IMR-90 (cell line): ENCODE measurements around the gene C16orf90. TPM values are rescaled to one million over a fixed set of nuclear protein-coding genes. Genes with fewer than 3 reads are reported as not detected.

Source experiments
- ATAC-seq: fragments of 200-7000 bp; cut with Tn5 transposase; 2 replicates; pipeline ENCODE4 v1.9.1; 2020; ENCODE audit warnings: low read depth, mild to moderate bottlenecking, moderate library complexity
- BruUV-seq: library from RNA; stranded (reverse); fragments of 400-500 nt; replicated peaks from 2 replicates; lab custom pipeline; 2021; lab: Mats Ljungman, UMichigan
- CTCF ChIA-PET: fragments of 300-600 bp; formaldehyde crosslinking; extraction: SDS; loops from one replicate; lab custom pipeline; 2021; ENCODE audit warnings: antibody characterized with exemption; lab: Yijun Ruan, JAX
- POLR2A ChIA-PET: fragments of 300-600 bp; sonication (Branson Sonifier 250); formaldehyde crosslinking; loops from one replicate; lab custom pipeline; 2022; ENCODE audit warnings: antibody characterized with exemption; ENCODE audit not compliant: unreplicated experiment; lab: Charles Lee
- DNase-seq: peaks from one replicate; pipeline ENCODE4 v3.0.0; 2013
- H2AFZ ChIP-seq: replicated peaks from 2 replicates; pipeline ENCODE3; 2013; ENCODE audit warnings: low read length, mild to moderate bottlenecking; ENCODE audit not compliant: poor library complexity
- H2AK5ac ChIP-seq: 2 replicates; pipeline ENCODE4 v1.6.1; 2013; ENCODE audit warnings: low read depth, low read length, inconsistent platforms
- H2AK9ac ChIP-seq: replicated peaks from 2 replicates; pipeline ENCODE3; 2013; ENCODE audit warnings: mild to moderate bottlenecking, low read depth, low read length, moderate library complexity; ENCODE audit not compliant: poor library complexity
- H2BK120ac ChIP-seq: 2 replicates; pipeline ENCODE4 v1.6.1; 2013; ENCODE audit warnings: low read depth, low read length, inconsistent platforms
- H2BK15ac ChIP-seq: 3 replicates; pipeline ENCODE4 v1.6.1; 2013; ENCODE audit warnings: low read depth, low read length, inconsistent platforms
- H2BK20ac ChIP-seq: 2 replicates; pipeline ENCODE4 v1.6.1; 2013; ENCODE audit warnings: low read depth, mild to moderate bottlenecking, inconsistent platforms, low read length, moderate library complexity
- H2BK5ac ChIP-seq: 2 replicates; pipeline ENCODE4 v1.6.1; 2013; ENCODE audit warnings: mild to moderate bottlenecking, low read depth, low read length, inconsistent platforms; ENCODE audit not compliant: poor library complexity, severe bottlenecking
- H3K14ac ChIP-seq: replicated peaks from 2 replicates; pipeline ENCODE4 v1.6.1; 2013; ENCODE audit warnings: low read depth, low read length, inconsistent platforms
- H3K18ac ChIP-seq: 2 replicates; pipeline ENCODE4 v1.6.1; 2013; ENCODE audit warnings: low read depth, low read length, control low read depth
- H3K23ac ChIP-seq: 2 replicates; pipeline ENCODE4 v1.6.1; 2013; ENCODE audit warnings: low read depth, low read length, inconsistent platforms
- H3K27ac ChIP-seq: 2 replicates; pipeline ENCODE4 v1.5.1; 2013; ENCODE audit warnings: mild to moderate bottlenecking, control low read depth, low read length; ENCODE audit not compliant: insufficient read depth
- H3K27me3 ChIP-seq: 2 replicates; pipeline ENCODE4 v1.6.1; 2013; ENCODE audit warnings: low read length; ENCODE audit not compliant: control insufficient read depth, insufficient read depth
- H3K36me3 ChIP-seq: 2 replicates; pipeline ENCODE4 v1.6.1; 2013; ENCODE audit warnings: low read length, mixed read lengths; ENCODE audit not compliant: control insufficient read depth, insufficient read depth
- H3K4ac ChIP-seq: 2 replicates; pipeline ENCODE4 v1.6.1; 2013; ENCODE audit warnings: low read depth, low read length, inconsistent platforms
- H3K4me1 ChIP-seq: 2 replicates; pipeline ENCODE4 v1.6.1; 2013; ENCODE audit warnings: low read length, mixed read lengths; ENCODE audit not compliant: control insufficient read depth, insufficient read depth
- H3K4me2 ChIP-seq: 2 replicates; pipeline ENCODE4 v1.6.1; 2013; ENCODE audit warnings: low read depth, mild to moderate bottlenecking, control low read depth, low read length, moderate library complexity
- H3K4me3 ChIP-seq: 2 replicates; pipeline ENCODE4 v1.5.1; 2013; ENCODE audit warnings: low read depth, mild to moderate bottlenecking, control low read depth, low read length, moderate library complexity; ENCODE audit not compliant: insufficient read depth
- H3K56ac ChIP-seq: 2 replicates; pipeline ENCODE4 v1.6.1; 2013; ENCODE audit warnings: low read length, inconsistent platforms; ENCODE audit not compliant: insufficient read depth; ENCODE audit errors: extremely low read depth
- H3K79me1 ChIP-seq, 2 experiments: 2 replicates each; pipeline ENCODE4 v1.6.1; 2013; ENCODE audit warnings: low read length in 2 of 2, inconsistent platforms in 1 of 2, low read depth in 1 of 2
- H3K9ac ChIP-seq: 2 replicates; pipeline ENCODE4 v1.6.1; 2013; ENCODE audit warnings: low read depth, low read length, control low read depth
- H3K9me1 ChIP-seq: 2 replicates; pipeline ENCODE4 v1.6.1; 2013; ENCODE audit warnings: low read length, inconsistent platforms; ENCODE audit not compliant: insufficient read depth
- H3K9me3 ChIP-seq: 2 replicates; pipeline ENCODE4 v1.6.1; 2013; ENCODE audit warnings: low read length; ENCODE audit not compliant: control insufficient read depth, insufficient read depth
- H4K20me1 ChIP-seq: 2 replicates; pipeline ENCODE4 v1.6.1; 2013; ENCODE audit warnings: low read length, inconsistent platforms; ENCODE audit not compliant: insufficient read depth
- H4K5ac ChIP-seq: 2 replicates; pipeline ENCODE4 v1.6.1; 2013; ENCODE audit warnings: mild to moderate bottlenecking, low read depth, low read length, control low read depth
- H4K8ac ChIP-seq, 2 experiments: 2 replicates each; pipeline ENCODE4 v1.6.1; 2013; ENCODE audit warnings: low read depth in 2 of 2, low read length in 2 of 2, control low read depth in 1 of 2, inconsistent platforms in 1 of 2
- H4K91ac ChIP-seq: 2 replicates; pipeline ENCODE4 v1.6.1; 2013; ENCODE audit warnings: low read depth, low read length, inconsistent platforms; ENCODE audit not compliant: insufficient read depth
- CEBPB ChIP-seq: IDR thresholded peaks from 2 replicates; pipeline ENCODE4 v1.6.1; 2012; ENCODE audit warnings: low read depth, low read length, improper control_type of control experiment
- CHD1 ChIP-seq: IDR thresholded peaks from 2 replicates; pipeline ENCODE4 v1.6.1; 2012; ENCODE audit warnings: low read depth, low read length, improper control_type of control experiment
- FOS ChIP-seq: fragments of 150-350 bp; IDR thresholded peaks from 2 replicates; pipeline ENCODE4 v1.6.1; 2016; ENCODE audit warnings: low read depth, low read length
- MAFK ChIP-seq: IDR thresholded peaks from 2 replicates; pipeline ENCODE4 v1.6.1; 2012; ENCODE audit warnings: low read depth, low read length, improper control_type of control experiment
- MAZ ChIP-seq: IDR thresholded peaks from 2 replicates; pipeline ENCODE4 v1.6.1; 2012; ENCODE audit warnings: low read depth, mild to moderate bottlenecking, low read length, improper control_type of control experiment, moderate library complexity, borderline replicate concordance
- MXI1 ChIP-seq: IDR thresholded peaks from 2 replicates; pipeline ENCODE4 v1.6.1; 2012; ENCODE audit warnings: low read depth, mild to moderate bottlenecking, low read length, moderate library complexity, borderline replicate concordance
- POLR2A ChIP-seq: IDR thresholded peaks from 2 replicates; pipeline ENCODE4 v1.6.1; 2012; ENCODE audit warnings: mild to moderate bottlenecking, low read depth, low read length
- SMC3 ChIP-seq: fragments of 150-350 bp; IDR thresholded peaks from 2 replicates; pipeline ENCODE4 v1.6.1; 2016; ENCODE audit warnings: low read depth, mild to moderate bottlenecking, antibody characterized with exemption, low read length, moderate library complexity
- WGBS, 2 experiments: methylation state at CpG; one replicate each; pipeline versions ENCODE4 v1.1.5 to v1.1.7; 2013; ENCODE audit warnings: missing lambda C conversion rate in 2 of 2; ENCODE audit not compliant: insufficient read length in 1 of 2; ENCODE audit errors: extremely low coverage in 2 of 2; 5-methylcytosine and 5-hydroxymethylcytosine counted together
- dilution Hi-C: fragments of 300-500 bp; cut with HindIII; formaldehyde crosslinking; loops from one replicate; pipeline ENCODE4 v1.14.3; 2018; ENCODE audit warnings: low sequenced_read_pairs; ENCODE audit not compliant: unreplicated experiment
- in situ Hi-C: fragments of 300-500 bp; cut with MboI; formaldehyde crosslinking; loops from 3 replicates; pipeline ENCODE4 v1.14.3; 2019; ENCODE audit warnings: low sequenced_read_pairs, inconsistent platforms, mixed read lengths
- intact Hi-C: fragments of 100-400 bp; cut with micrococcal nuclease; formaldehyde crosslinking; loops from 2 replicates; pipeline ENCODE4 v1.10.0; 2022
- polyA plus RNA-seq, 3 experiments: library from polyadenylated mRNA; depleted of rRNA; stranded (reverse); fragments of >200 nt; gene quantifications; 2 replicates each; pipeline ENCODE4 v1.2.3, GENCODE V29; 2012; ENCODE audit warnings: low replicate concordance in 1 of 3
- total RNA-seq: library from RNA; depleted of rRNA; stranded (reverse); fragments of >200 nt; gene quantifications from 2 replicates; pipeline ENCODE4 v1.2.3, GENCODE V29; 2012
- TF ChIP-seq, protein P1 (sequence below): fragments of 150-350 bp; IDR thresholded peaks from 2 replicates; pipeline ENCODE4 v1.6.1; 2016; ENCODE audit warnings: low read depth, mild to moderate bottlenecking, low read length, moderate library complexity, borderline replicate concordance
- TF ChIP-seq, protein P2 (sequence below): fragments of 150-350 bp; IDR thresholded peaks from 2 replicates; pipeline ENCODE4 v1.6.1; 2017; ENCODE audit warnings: mild to moderate bottlenecking, antibody characterized with exemption, low read length, low read depth

Gene C16orf90
- total and polyA plus RNA-seq, 2 of the 4 experiments (the other 2 are of a cell fraction), result not detected

DNA sequence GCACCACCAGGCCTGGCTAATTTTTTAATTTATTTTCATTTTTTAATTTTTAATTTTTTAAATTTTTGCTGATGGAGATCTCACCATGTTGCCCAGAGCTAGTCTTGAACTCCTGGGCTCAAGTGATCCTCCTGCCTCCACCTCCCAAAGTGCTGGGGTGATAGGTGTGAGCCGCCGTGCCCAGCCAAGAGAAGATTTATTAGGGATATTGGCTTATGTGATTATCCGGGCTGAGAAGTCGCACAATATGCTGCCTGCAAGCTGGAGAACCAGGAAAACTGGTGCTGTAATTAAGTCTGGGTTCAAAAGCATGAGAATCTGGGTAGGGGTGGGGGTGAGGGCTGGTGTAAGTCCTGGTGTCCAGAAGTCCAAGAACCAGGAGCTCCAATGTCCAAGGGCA lies 2.5 kb upstream of the C16orf90 start:
- no peak overlapping the region for H3K27ac ChIP-seq
- no peak overlapping the region for H3K4me3 ChIP-seq
- in situ Hi-C loops (no loop called here), intact Hi-C loops (no loop called here), dilution Hi-C loops (no loop called here)
- peaks cover 4% of the 10 kb centered on the region for H3K9me1 ChIP-seq
- H2BK5ac ChIP-seq, result no peak overlapping the region
- H3K9ac ChIP-seq, result no peak overlapping the region
- H2BK120ac ChIP-seq, result no peak overlapping the region
- peaks cover 5% of the 10 kb centered on the region; the same call in 1 of the 2 replicates for H3K4me1 ChIP-seq
- H4K5ac ChIP-seq, result no peak overlapping the region
- ChIA-PET CTCF (no interaction called here), POLR2A (no interaction called here)
- H3K18ac ChIP-seq, result no peak overlapping the region
- peaks cover 12 to 13% of the 10 kb centered on the region in 2 experiments for H3K79me1 ChIP-seq
- H3K36me3 ChIP-seq, result no peaks in the 10 kb centered on the region
- WGBS, 2 experiments, result no CpG with 5 or more reads among the region's 4 CpGs
- H4K20me1 ChIP-seq, result no peaks in the 10 kb centered on the region
- H3K23ac ChIP-seq, result no peak overlapping the region
- no peak overlapping the region for H4K91ac ChIP-seq
- no peak overlapping the region for H3K14ac ChIP-seq
- DNase-seq, result no peak
- H3K4ac ChIP-seq, result no peak overlapping the region
- BruUV-seq, result no TSS peak
- no peak overlapping the region for H3K56ac ChIP-seq
- H3K4me2 ChIP-seq, result no peak overlapping the region
- no peaks in the 10 kb centered on the region for H3K27me3 ChIP-seq
- H2AK9ac ChIP-seq, result no peak overlapping the region
- no peaks in the 10 kb centered on the region for H3K9me3 ChIP-seq
- no peak for TF ChIP-seq MXI1
- no peak for TF ChIP-seq SMC3
- no peak for TF ChIP-seq MAZ
- no peak for TF ChIP-seq FOS
- no peak for TF ChIP-seq CEBPB
- TF ChIP-seq CHD1, result no peak
- no peak for TF ChIP-seq POLR2A
- TF ChIP-seq MAFK, result no peak
- TF ChIP-seq, protein P1, sequence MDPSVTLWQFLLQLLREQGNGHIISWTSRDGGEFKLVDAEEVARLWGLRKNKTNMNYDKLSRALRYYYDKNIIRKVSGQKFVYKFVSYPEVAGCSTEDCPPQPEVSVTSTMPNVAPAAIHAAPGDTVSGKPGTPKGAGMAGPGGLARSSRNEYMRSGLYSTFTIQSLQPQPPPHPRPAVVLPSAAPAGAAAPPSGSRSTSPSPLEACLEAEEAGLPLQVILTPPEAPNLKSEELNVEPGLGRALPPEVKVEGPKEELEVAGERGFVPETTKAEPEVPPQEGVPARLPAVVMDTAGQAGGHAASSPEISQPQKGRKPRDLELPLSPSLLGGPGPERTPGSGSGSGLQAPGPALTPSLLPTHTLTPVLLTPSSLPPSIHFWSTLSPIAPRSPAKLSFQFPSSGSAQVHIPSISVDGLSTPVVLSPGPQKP, result no peak
- TF ChIP-seq, protein P2, sequence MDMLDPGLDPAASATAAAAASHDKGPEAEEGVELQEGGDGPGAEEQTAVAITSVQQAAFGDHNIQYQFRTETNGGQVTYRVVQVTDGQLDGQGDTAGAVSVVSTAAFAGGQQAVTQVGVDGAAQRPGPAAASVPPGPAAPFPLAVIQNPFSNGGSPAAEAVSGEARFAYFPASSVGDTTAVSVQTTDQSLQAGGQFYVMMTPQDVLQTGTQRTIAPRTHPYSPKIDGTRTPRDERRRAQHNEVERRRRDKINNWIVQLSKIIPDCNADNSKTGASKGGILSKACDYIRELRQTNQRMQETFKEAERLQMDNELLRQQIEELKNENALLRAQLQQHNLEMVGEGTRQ, result no peak
- no peak overlapping the region for H2AK5ac ChIP-seq
- no peak overlapping the region for H2AFZ ChIP-seq
- H4K8ac ChIP-seq, result no peak overlapping the region
- no peak for ATAC-seq
- no peak overlapping the region for H2BK20ac ChIP-seq
- H2BK15ac ChIP-seq, result no peak overlapping the region
